Chondrocyte (in vitro differentiated cells): ENCODE data around the gene CACNB2. TPM values are rescaled to one million over a fixed set of nuclear protein-coding genes. Genes with fewer than 3 reads are reported as not detected.

Experiments
- DNase-seq: peaks from one replicate; pipeline ENCODE4 v3.0.0; 2021; ENCODE audit warnings: mixed read lengths, low spot score
- H3K27ac Mint-ChIP-seq: one replicate; pipeline ENCODE4 v1.8.0; 2021; ENCODE audit warnings: mild to moderate bottlenecking, moderate library complexity, mixed read lengths; ENCODE audit not compliant: unreplicated experiment
- H3K27me3 Mint-ChIP-seq: 2 replicates; pipeline ENCODE4 v1.8.0; 2021; ENCODE audit warnings: low read depth, mixed read lengths
- H3K36me3 Mint-ChIP-seq: 2 replicates; pipeline ENCODE4 v1.8.0; 2021; ENCODE audit warnings: low read depth, mixed read lengths
- H3K4me1 Mint-ChIP-seq: 2 replicates; pipeline ENCODE4 v1.8.0; 2021; ENCODE audit warnings: low read depth, mild to moderate bottlenecking, mixed read lengths
- H3K4me3 Mint-ChIP-seq: one replicate; pipeline ENCODE4 v1.8.0; 2021; ENCODE audit warnings: mild to moderate bottlenecking, moderate library complexity, mixed read lengths; ENCODE audit not compliant: unreplicated experiment
- H3K9me3 Mint-ChIP-seq: 2 replicates; pipeline ENCODE4 v1.8.0; 2021; ENCODE audit warnings: low read depth, mixed read lengths
- CTCF ChIP-seq: fragments of 200-600 bp; sonication (generic); IDR thresholded peaks from 2 replicates; pipeline ENCODE4 v1.5.0; 2021; ENCODE audit warnings: antibody characterized with exemption, mild to moderate bottlenecking, moderate library complexity
- total RNA-seq: library from RNA; stranded (reverse); gene quantifications from 3 replicates; pipeline ENCODE4 v1.2.1, GENCODE V29; 2021

The CACNB2 gene
- total RNA-seq, 1 donor from 2014 or later = 0.25 TPM

GRCh38 chr10:18423058-18423637, 282.9 kb downstream of the CACNB2 start:
- no peak for TF ChIP-seq CTCF
- H3K27ac Mint-ChIP-seq = no peak overlapping the region
- no peaks in the 10 kb centered on the region for H3K4me1 Mint-ChIP-seq
- no peaks in the 10 kb centered on the region for H3K36me3 Mint-ChIP-seq
- no peak for DNase-seq
- H3K27me3 Mint-ChIP-seq = peaks cover 19% of the 10 kb centered on the region
- peaks cover 4% of the 10 kb centered on the region for H3K9me3 Mint-ChIP-seq
- H3K4me3 Mint-ChIP-seq = no peak overlapping the region

GRCh38 chr10:18424200-18424599, 284.0 kb downstream of the CACNB2 start:
- Mint-ChIP-seq H3K36me3 (no peaks in the 10 kb centered on the region), H3K9me3 (no peaks in the 10 kb centered on the region), H3K4me3 (no peak overlapping the region), H3K27ac (no peak overlapping the region), H3K4me1 (no peaks in the 10 kb centered on the region), H3K27me3 (peaks cover 21% of the 10 kb centered on the region)
- no peak for TF ChIP-seq CTCF
- no peak for DNase-seq

- H3K36me3 Mint-ChIP-seq = no peaks in the 10 kb centered on the region
- no peak overlapping the region for H3K4me3 Mint-ChIP-seq
- H3K27ac Mint-ChIP-seq = no peak overlapping the region
- no peak for TF ChIP-seq CTCF
- H3K27me3 Mint-ChIP-seq = peaks cover 21% of the 10 kb centered on the region
- H3K4me1 Mint-ChIP-seq = no peaks in the 10 kb centered on the region
- no peaks in the 10 kb centered on the region for H3K9me3 Mint-ChIP-seq
- no peak for DNase-seq
Observed at GRCh38 chr10:18429335-18429734, 289.1 kb downstream of the CACNB2 start.

DNA sequence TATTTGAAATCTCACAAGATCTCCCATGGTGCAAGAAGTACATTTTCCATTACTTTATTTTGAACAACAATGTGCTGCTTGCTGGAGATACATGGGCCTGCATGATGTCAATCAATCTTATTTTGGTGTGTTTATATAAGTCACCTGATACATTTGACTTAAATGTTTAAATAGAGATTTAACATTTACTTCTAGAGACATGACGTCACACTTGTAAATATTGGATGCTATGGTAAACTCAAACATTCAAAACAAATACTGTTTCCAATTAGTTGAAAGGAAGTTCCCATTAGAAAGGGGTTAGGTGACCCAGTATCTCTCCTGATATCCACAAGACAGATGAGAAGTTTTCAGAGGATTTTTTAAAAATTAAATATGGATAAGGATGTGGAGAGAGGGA, 296.7 kb downstream of the CACNB2 start:
- no peak overlapping the region for H3K27ac Mint-ChIP-seq
- H3K36me3 Mint-ChIP-seq = no peaks in the 10 kb centered on the region
- no peaks in the 10 kb centered on the region for H3K4me1 Mint-ChIP-seq
- H3K9me3 Mint-ChIP-seq = no peaks in the 10 kb centered on the region
- DNase-seq = no peak
- TF ChIP-seq CTCF = no peak
- H3K27me3 Mint-ChIP-seq = peaks cover 2% of the 10 kb centered on the region
- no peak overlapping the region for H3K4me3 Mint-ChIP-seq

GRCh38 chr10:18437486-18437885, 297.3 kb downstream of the CACNB2 start:
- no peaks in the 10 kb centered on the region for H3K36me3 Mint-ChIP-seq
- no peak overlapping the region for H3K4me3 Mint-ChIP-seq
- peaks cover 2% of the 10 kb centered on the region for H3K27me3 Mint-ChIP-seq
- H3K9me3 Mint-ChIP-seq = no peaks in the 10 kb centered on the region
- no peak overlapping the region for H3K27ac Mint-ChIP-seq
- no peak for TF ChIP-seq CTCF
- H3K4me1 Mint-ChIP-seq = no peaks in the 10 kb centered on the region
- no peak for DNase-seq
